Upper lobe of left lung (tissue), 4 donors: ENCODE measurements around the gene ROBO1.

Experiments used
- EP300 ChIP-seq, 4 donors: sonication (generic); formaldehyde crosslinking; IDR thresholded peaks; one replicate each; pipeline ENCODE4 v1.5.1; 2017; ENCODE audit warnings: antibody characterized with exemption in 4 of 4, control low read depth in 2 of 4
- TF ChIP-seq, protein P1 (sequence below), 6 experiments: fragments of 450-650 bp in 4 of 6; fragments of 200-600 bp in 2 of 6; sonication (generic) in 2 of 6; IDR thresholded peaks; one replicate each; pipeline ENCODE4 v1.5.1; 2016 to 2019; ENCODE audit warnings: antibody characterized with exemption in 6 of 6

DNA sequence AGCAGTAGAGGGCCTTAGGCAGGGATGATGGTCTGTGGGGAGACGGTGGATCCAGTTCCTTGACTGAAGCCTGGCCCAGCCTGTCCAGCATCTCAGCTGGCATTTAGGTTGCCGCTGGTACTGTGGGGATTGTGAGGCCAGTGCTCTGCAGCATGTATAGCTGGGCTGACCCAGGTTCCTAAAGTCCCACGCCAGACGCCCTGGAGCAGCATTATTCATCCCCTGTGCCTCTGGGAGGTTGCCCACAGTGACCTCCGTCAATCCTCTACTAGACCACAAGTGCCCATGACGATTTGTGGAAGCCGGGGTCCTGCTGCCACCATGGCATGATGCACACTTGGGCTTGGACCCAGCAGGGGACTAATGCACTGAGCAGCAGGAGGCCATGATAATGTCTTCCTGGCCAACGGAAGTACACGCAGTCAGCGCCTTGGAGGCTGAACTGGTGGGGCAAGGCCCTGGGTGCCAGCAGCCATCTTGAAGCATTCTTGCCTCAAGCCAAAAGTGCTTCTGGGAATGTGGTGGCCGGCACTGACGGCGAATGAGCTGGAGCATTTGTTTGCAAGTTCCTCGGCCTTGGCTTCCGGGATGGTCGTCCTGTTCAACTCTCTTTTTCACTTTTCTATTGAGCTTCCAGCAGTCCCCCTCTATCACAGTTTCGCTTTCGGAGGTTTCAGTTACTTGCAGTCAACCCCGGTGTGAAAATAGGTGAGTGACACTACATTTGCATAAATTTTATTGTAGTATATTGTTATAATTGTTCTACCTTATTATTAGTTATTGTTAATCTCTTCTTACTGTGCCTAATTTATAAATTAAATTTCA lies 949.4 kb downstream of the ROBO1 start:
- TF ChIP-seq EP300 (IDR thresholded peaks at IDR 0.05) = no peak
- TF ChIP-seq, protein P1, sequence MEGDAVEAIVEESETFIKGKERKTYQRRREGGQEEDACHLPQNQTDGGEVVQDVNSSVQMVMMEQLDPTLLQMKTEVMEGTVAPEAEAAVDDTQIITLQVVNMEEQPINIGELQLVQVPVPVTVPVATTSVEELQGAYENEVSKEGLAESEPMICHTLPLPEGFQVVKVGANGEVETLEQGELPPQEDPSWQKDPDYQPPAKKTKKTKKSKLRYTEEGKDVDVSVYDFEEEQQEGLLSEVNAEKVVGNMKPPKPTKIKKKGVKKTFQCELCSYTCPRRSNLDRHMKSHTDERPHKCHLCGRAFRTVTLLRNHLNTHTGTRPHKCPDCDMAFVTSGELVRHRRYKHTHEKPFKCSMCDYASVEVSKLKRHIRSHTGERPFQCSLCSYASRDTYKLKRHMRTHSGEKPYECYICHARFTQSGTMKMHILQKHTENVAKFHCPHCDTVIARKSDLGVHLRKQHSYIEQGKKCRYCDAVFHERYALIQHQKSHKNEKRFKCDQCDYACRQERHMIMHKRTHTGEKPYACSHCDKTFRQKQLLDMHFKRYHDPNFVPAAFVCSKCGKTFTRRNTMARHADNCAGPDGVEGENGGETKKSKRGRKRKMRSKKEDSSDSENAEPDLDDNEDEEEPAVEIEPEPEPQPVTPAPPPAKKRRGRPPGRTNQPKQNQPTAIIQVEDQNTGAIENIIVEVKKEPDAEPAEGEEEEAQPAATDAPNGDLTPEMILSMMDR (IDR thresholded peaks at IDR 0.05) = no peak
